ENCODE measurements around the gene TP53BP2. TPM values are rescaled to one million over a fixed set of nuclear protein-coding genes. Genes with fewer than 3 reads are reported as not detected.
A peak's percentile ranks its signal among the peaks of the same experiment; 100 is the strongest.

TP53BP2 gene
- total RNA-seq, 4 donors from 2014 or later = 22.2 to 85.1 (median 38.8) TPM

- Histone ChIP-seq H3K4me3 (no peak overlapping the region), H3K36me3 (no peaks in the 10 kb centered on the region), H3K27ac (no peak overlapping the region), H3K27me3 (no peaks in the 10 kb centered on the region), H3K4me1 (no peaks in the 10 kb centered on the region), H3K9me3 (no peaks in the 10 kb centered on the region)
- DNase-seq (no peak), ATAC-seq (no peak)
- intact Hi-C loops (cut with DNase I; ENCODE audit: low total_unique reads) = no loop called here
- in situ Hi-C loops (cut with MboI; ENCODE audit: low sequenced_read_pairs in 4 of 4) = no loop called here
- TF ChIP-seq CTCF (IDR thresholded peaks at IDR 0.05 in 4 of 5, conservative IDR thresholded peaks at IDR 0.05 in 1 of 5) = no peak
- TF ChIP-seq POLR2A (IDR thresholded peaks at IDR 0.05) = no peak
Observed at GRCh38 chr1:223864084-223864483, 18.3 kb upstream of the TP53BP2 start.

GRCh38 chr1:223861904-223862303 lies 16.2 kb upstream of the TP53BP2 start:
- H3K27me3 ChIP-seq = no peaks in the 10 kb centered on the region
- TF ChIP-seq POLR2A (IDR thresholded peaks at IDR 0.05) (no peak), CTCF (IDR thresholded peaks at IDR 0.05 in 4 of 5, conservative IDR thresholded peaks at IDR 0.05 in 1 of 5) (no peak)
- DNase-seq (no peak), ATAC-seq (no peak)
- no peak overlapping the region for H3K4me3 ChIP-seq
- no peaks in the 10 kb centered on the region for H3K4me1 ChIP-seq
- no peak overlapping the region for H3K27ac ChIP-seq
- intact Hi-C loops (cut with DNase I; ENCODE audit: low total_unique reads) (no loop called here), in situ Hi-C loops (cut with MboI; ENCODE audit: low sequenced_read_pairs in 4 of 4) (no loop called here)
- no peaks in the 10 kb centered on the region for H3K9me3 ChIP-seq
- H3K36me3 ChIP-seq = no peaks in the 10 kb centered on the region

GRCh38 chr1:223860051-223860622 lies 14.4 kb upstream of the TP53BP2 start:
- Histone ChIP-seq H3K27ac (no peak overlapping the region), H3K27me3 (no peaks in the 10 kb centered on the region), H3K4me1 (no peaks in the 10 kb centered on the region), H3K36me3 (no peaks in the 10 kb centered on the region), H3K9me3 (no peaks in the 10 kb centered on the region), H3K4me3 (no peak overlapping the region)
- in situ Hi-C loops (cut with MboI; ENCODE audit: low sequenced_read_pairs in 4 of 4) (no loop called here), intact Hi-C loops (cut with DNase I; ENCODE audit: low total_unique reads) (no loop called here)
- ATAC-seq (peak in 1 of 2 donors; percentile 26), DNase-seq (no peak)
- TF ChIP-seq CTCF (IDR thresholded peaks at IDR 0.05 in 4 of 5, conservative IDR thresholded peaks at IDR 0.05 in 1 of 5) (no peak), POLR2A (IDR thresholded peaks at IDR 0.05) (no peak)

GRCh38 chr1:223859058-223859457 lies 13.3 kb upstream of the TP53BP2 start:
- DNase-seq (no peak), ATAC-seq (no peak)
- intact Hi-C loops (cut with DNase I; ENCODE audit: low total_unique reads) (no loop called here), in situ Hi-C loops (cut with MboI; ENCODE audit: low sequenced_read_pairs in 4 of 4) (no loop called here)
- Histone ChIP-seq H3K27me3 (no peaks in the 10 kb centered on the region), H3K27ac (no peak overlapping the region), H3K9me3 (no peaks in the 10 kb centered on the region), H3K4me1 (no peaks in the 10 kb centered on the region), H3K4me3 (no peak overlapping the region), H3K36me3 (no peaks in the 10 kb centered on the region)
- TF ChIP-seq CTCF (IDR thresholded peaks at IDR 0.05 in 4 of 5, conservative IDR thresholded peaks at IDR 0.05 in 1 of 5) (no peak), POLR2A (IDR thresholded peaks at IDR 0.05) (no peak)

GRCh38 chr1:223856386-223856785 lies 10.6 kb upstream of the TP53BP2 start:
- ATAC-seq (no peak), DNase-seq (no peak)
- TF ChIP-seq CTCF (IDR thresholded peaks at IDR 0.05 in 4 of 5, conservative IDR thresholded peaks at IDR 0.05 in 1 of 5) (no peak), POLR2A (IDR thresholded peaks at IDR 0.05) (no peak)
- in situ Hi-C loops (cut with MboI; ENCODE audit: low sequenced_read_pairs in 4 of 4) = no loop called here
- Histone ChIP-seq H3K4me1 (no peaks in the 10 kb centered on the region), H3K36me3 (no peaks in the 10 kb centered on the region), H3K4me3 (no peak overlapping the region), H3K27me3 (peaks cover 0 to 3% (median 0%) of the 10 kb centered on the region in 3 donors), H3K27ac (no peak overlapping the region), H3K9me3 (no peaks in the 10 kb centered on the region)
- intact Hi-C loops (cut with DNase I; ENCODE audit: low total_unique reads) = no loop called here

All from gastrocnemius medialis (tissue), 4 donors.